DMS153 treated with DMSO at 0.1 percent for 48 hours (cell line): ENCODE data around the gene SF3B2.
A peak's percentile ranks its signal among the peaks of the same experiment; 100 is the strongest.

Experiments
- DNase-seq: peaks from one replicate; lab custom pipeline; 2025; ENCODE audit not compliant: unreplicated experiment; lab: John Stamatoyannopoulos, UW

Gene SF3B2

DNA sequence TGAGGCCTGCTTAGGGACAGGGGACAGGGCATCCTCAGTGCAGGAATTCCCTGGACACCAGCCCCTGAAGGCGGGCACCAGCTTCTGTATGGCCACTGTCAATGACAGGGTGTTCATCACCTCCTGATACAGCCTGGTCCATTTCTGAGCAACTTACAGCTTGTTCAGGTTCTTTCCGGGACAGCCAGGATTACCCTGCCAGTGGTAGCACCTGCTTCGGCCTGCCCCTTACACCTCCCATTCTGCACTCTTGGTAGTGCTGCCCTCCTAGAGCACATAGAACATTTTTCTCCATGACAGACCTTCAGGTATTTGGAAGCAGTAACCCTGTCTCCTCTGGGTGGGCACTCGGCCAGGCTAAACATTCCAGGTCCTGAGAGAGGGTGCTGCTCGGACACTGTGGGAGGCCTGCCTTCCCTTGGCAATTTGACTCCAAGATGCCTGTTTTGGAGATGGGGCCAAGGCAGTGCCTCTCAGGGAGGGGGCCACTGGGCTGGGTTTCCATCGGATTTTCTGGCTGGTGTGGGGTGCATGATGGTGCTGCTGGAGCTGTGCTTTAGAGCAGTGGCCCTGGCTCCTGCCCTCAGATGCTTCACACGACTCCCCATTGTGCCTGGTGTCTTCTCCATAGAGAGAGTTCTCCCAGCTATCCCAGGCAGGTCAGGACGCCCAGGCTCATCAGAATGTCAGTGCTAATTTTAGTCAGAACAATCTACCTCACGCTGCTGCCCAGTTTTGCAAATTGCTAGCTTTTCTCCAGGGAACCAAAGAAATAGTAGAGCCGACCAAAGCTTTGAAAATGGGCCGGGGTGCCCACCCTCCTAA lies 4.4 kb upstream of the SF3B2 start:
- DNase-seq, result no peak

DNA sequence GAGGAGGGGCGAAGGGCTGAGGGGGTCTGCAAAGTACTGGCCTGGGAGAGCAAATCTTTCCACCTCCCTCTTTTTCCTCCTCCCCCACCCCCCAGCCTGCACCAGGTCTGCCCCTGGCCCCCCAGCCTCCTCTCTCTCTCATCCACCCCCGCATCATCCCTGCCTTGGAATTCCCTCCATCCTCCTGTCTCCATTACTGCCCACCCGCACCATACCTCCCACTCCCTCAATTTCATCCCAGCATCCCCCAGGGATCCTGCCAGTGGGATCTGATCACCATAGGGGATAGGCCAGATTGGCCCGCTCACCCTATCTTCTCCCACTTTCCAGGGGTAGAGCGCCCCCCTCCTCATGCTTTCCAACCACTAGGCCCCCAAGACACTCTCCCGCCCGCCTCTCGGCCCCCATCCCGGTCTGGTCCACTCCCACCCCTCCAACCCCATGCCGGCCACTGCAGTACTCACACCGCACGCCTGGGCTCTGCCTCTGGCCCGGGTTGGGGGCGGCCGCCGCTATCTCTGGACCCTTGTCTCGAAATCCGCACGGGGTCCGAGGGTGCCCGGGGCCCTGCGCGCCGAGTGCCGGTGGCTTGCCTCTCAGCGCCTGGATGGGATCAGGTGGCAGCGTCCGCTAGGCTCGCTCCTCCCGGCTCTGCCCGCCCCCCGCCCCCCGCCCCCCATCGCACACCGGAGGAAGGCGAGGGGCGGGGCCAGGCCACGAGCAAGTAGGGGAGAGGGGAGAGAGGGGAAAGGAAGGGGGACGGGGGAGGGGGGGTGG lies 3.4 kb upstream of the SF3B2 start, which contains the start of gene GAL3ST3:
TSS of gene GAL3ST3 (minus strand) at position 615 of the 777 bp plus-strand sequence. CDS start 3,746 bp downstream, outside the sequence.
- no peak for DNase-seq

DNA sequence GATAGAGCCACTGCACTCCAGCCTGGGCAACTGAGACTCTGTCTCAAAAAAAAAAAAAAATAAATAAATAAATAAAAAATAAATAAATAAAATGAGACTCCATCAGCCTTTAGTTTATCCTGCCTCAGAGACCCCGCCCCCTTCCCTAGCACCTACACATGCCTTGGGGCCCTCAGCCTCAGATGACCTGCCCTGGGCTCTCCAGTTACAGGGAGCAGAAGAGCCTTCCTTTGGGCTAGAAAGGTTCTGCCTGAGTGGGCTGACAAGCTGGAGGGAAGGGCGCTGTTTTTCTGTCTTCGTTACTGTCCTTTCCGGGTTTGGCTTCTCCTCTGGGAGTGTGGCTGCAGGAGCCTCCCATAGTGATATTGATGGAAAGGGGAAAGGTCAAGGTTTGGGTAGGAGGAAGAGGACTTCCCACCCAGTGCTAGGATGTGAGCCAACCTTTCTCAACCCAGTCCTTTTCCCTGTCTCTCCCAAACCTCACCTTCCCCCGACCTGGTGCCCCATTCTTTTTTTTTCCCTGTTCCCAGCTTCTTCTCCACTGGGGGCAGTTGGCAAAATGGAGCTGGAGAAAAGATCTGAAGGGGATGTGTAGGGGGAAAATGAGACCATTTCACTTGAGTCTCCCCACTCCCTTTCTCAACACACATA lies 1.5 kb upstream of the SF3B2 start:
- DNase-seq, result no peak

DNA sequence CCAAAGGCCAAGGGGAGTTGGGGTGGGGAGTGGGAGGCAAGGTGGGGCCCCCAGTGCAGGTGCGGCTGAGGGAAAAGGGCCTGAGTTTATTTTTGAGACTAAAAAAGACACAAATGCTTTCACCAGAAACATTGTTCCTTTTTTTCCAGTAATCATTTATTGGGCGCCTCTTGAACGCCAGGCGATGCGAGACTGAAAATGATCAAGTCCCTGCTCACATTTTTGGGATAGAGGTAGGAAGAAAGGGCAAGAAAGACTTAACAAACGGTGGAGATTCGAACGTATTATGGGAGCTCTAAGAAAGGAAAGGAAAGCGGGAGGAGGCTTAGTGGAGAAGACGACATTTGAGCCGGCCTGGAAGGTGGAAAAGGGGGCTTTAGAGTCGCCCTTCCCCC lies 796 bp upstream of the SF3B2 start:
- DNase-seq, result no peak

- DNase-seq, result no peak
These were observed 459 bp downstream of the SF3B2 start for GRCh38 chr11:66052664-66052982.

- DNase-seq, result no peak
These were observed 2.9 kb downstream of the SF3B2 start for GRCh38 chr11:66055021-66055420.

DNA sequence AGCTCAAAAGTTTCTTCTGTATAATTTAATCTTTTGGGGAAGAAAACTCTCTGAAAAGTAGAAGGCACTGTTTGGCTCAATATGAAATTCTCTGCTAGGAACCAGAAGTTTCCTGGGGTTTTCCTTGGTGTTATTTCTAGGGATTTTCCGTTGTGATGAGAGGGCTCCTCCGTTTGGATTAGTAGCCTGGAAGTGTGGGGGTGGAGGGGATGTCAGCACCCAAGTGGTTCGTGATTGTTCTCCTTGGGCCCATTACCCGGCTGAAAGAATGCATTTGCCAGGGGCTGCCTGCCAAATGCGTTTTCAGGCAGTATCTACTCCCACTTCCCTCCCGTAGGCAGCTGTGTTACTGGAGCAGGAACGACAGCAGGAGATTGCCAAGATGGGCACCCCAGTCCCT lies 4.3 kb downstream of the SF3B2 start:
- DNase-seq, result no peak

DNA sequence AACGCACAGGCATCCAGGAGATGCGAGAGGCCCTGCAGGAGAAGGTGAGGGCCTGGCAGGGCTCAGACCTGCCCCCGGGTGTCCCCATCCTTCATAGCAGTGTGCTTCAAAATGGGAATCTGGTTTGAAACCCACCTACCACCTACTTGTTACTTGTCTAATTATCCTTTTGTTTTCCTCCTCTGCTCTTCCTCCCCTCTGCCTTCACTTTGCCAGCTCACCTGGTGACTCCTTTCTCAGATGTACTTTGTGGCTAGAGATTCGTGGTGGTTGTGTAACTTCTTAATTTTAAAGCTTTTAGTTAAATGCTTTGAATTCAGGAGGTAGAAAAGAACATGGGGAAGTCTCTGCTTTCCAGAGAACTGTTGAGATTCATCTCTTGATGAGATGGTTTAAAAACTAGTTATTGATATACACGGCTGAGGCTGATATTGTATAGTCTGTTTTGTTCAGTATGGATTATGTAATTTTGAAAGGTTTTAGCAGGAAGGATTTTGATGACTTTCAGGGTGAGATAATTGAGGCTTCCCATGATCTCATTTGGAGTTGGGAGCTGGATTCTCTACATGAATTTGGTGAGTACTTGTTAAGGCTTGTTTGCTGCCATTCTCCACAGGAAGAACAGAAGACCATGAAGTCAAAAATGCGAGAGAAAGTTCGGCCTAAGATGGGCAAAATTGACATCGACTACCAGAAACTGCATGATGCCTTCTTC lies 8.0 kb downstream of the SF3B2 start:
- no peak for DNase-seq

DNA sequence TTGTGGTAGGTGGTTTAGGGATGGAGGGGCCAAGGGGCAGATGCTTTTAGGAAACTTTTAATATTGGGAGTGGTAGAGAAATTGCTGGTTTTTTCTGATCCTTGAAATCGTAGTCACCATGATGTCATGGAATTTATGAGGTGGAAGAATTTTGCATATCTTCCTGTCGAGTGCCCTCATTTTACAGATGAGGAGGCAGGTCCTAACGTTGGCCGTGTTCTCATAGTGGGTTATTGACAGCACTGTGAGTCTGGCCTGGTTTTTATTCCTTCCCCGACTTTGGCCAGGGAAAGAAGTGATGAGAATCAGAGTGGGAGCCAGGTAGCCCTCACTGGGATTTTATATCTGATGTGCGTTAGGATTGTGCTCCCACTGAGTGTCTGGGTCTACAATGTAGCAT lies 9.1 kb downstream of the SF3B2 start:
- no peak for DNase-seq

DNA sequence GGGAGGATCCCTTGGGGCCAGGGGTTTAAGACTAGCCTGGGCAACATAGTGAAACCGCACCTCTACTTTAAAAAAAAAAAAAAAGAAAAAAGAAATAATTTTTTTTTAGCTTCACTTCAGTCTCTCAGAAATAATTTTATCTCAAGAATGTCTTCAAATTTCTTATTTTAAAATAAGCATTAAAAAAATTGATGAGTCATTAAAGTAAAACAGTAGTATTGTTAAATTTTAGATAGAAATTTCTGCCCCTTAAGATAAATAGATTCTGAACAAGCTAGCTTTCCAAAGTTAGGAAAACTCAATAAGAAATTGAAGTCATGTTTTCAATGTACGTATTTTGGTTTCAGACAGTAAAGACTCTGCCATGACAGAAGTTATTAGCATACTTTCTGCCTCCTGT lies 10.2 kb downstream of the SF3B2 start:
- no peak for DNase-seq

DNA sequence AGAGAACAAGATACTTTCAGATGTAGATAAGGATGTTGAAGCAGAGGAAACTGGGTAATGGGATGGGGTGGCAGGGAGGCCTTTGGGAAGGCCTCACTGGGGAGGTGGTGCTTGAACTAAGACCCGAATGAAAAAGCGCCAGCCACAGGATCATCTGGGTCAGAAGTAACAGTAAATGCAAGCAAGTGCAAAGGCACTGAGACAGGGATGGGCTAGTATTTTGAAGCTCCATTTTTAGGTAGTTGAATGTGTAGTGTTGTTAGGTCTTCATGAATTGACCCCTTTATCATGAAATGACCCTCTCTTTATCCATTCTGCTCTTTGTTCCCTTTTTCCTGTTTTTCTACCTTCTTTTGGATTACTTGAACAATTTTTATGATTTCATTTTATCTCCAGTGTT lies 11.7 kb downstream of the SF3B2 start:
- no peak for DNase-seq

DNA sequence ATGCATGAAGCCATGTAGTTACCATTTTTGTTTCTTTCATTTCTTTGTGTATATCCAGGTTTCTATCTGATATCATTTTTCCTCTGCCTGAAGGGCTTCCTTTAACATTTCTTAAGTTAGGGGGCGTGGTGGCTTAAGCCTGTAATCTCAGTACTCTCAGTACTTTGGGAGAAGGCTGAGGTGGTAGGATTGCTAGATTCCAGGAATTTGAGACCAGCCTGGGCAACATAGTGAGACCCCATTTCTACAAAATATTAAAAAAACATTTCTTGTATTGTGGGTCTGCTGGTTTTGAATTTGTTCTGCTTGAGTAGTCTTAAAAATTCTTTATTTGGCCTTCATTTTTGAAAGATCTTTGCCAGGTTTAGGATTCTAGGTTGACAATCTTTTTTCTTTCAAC lies 12.4 kb downstream of the SF3B2 start:
- no peak for DNase-seq

- DNase-seq, result no peak
These were observed 14.6 kb downstream of the SF3B2 start for GRCh38 chr11:66066751-66067150.

GRCh38 chr11:66067640-66068039 lies 15.5 kb downstream of the SF3B2 start:
- DNase-seq, result no peak

DNA sequence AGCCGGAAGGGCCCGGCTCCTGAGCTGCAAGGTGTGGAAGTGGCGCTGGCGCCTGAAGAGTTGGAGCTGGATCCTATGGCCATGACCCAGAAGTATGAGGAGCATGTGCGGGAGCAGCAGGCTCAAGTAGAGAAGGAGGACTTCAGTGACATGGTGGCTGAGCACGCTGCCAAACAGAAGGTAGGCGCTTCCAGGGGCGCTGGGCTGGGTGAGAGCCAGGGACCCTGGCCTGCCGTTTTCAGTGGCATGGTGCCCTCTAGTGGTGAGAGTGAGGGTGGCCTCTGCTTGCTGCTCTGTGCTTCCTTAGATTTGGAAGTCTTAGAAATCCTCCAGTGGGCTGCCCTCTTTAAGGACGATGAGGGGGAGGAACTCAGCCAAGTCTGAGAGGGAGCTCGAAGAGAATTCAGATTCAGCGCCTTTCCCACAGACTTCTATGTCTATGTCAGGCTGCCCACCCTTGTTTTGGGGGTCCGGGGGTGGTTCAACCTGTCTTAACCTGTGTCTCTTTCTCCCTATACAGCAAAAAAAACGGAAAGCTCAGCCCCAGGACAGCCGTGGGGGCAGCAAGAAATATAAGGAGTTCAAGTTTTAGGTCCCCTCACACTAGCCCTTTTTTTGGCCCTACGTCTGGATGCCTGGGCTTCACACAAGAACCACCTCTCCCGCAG lies 16.1 kb downstream of the SF3B2 start:
- peak; percentile 42 for DNase-seq

GRCh38 chr11:66068923-66069714 lies 17.0 kb downstream of the SF3B2 start:
- no peak for DNase-seq

GRCh38 chr11:66069715-66070603 lies 17.8 kb downstream of the SF3B2 start, which contains the start of gene PACS1:
Gene PACS1, plus strand, starts transcription at chr11:66070272. Its CDS starts 215 bp downstream, at chr11:66070487.
- DNase-seq, result no peak

GRCh38 chr11:66070604-66071380 lies 18.6 kb downstream of the SF3B2 start:
- DNase-seq, result no peak
